Tibial nerve (tissue), 4 donors: ENCODE data around the gene TUBGCP2. TPM values are rescaled to one million over a fixed set of nuclear protein-coding genes. Genes with fewer than 3 reads are reported as not detected.

Experiments
- DNase-seq, 2 donors: peaks; one replicate each; pipeline ENCODE4 v3.0.0-alpha.2; 2019; ENCODE audit warnings: low spot score in 2 of 2
- H3K27ac ChIP-seq, 4 donors: fragments of 200-600 bp; sonication (generic) in 3 of 4; one replicate each; pipeline ENCODE4 v1.5.1; 2017 to 2019; ENCODE audit warnings: mild to moderate bottlenecking in 1 of 4
- H3K27me3 ChIP-seq, 2 donors: fragments of 200-600 bp; sonication (generic) in 1 of 2; one replicate each; pipeline versions ENCODE4 v1.5.1 to v1.6.0; 2017 to 2019
- H3K36me3 ChIP-seq, 3 donors: fragments of 200-600 bp; sonication (generic); one replicate each; pipeline ENCODE4 v1.5.1; 2018 to 2019
- H3K4me1 ChIP-seq, 4 donors: fragments of 200-600 bp; sonication (generic) in 3 of 4; one replicate each; pipeline ENCODE4 v1.5.1; 2017 to 2019
- H3K4me3 ChIP-seq, 4 donors: fragments of 200-600 bp; sonication (generic) in 3 of 4; one replicate each; pipeline ENCODE4 v1.5.1; 2017 to 2019; ENCODE audit warnings: mild to moderate bottlenecking in 1 of 4, moderate library complexity in 1 of 4
- H3K9me3 ChIP-seq, 4 donors: fragments of 200-600 bp; sonication (generic) in 3 of 4; one replicate each; pipeline ENCODE4 v1.5.1; 2017 to 2019
- CTCF ChIP-seq, 5 experiments: fragments of 200-600 bp in 3 of 5; fragments of 450-650 bp in 2 of 5; sonication (generic) in 3 of 5; IDR thresholded peaks; one replicate each; pipeline ENCODE4 v1.5.1; 2016 to 2019; ENCODE audit warnings: antibody characterized with exemption in 5 of 5, mild to moderate bottlenecking in 3 of 5, moderate library complexity in 2 of 5
- EP300 ChIP-seq, 2 donors: sonication (generic); formaldehyde crosslinking; IDR thresholded peaks; one replicate each; pipeline ENCODE4 v1.6.1; 2017; ENCODE audit warnings: antibody characterized with exemption in 2 of 2, mild to moderate bottlenecking in 1 of 2
- POLR2A ChIP-seq, 2 donors: fragments of 450-650 bp; IDR thresholded peaks; one replicate each; pipeline ENCODE4 v1.6.1; 2017; ENCODE audit warnings: antibody characterized with exemption in 2 of 2, mild to moderate bottlenecking in 2 of 2, moderate library complexity in 2 of 2
- WGBS, 2 donors: methylation state at CpG; one replicate each; pipeline ENCODE4 v1.1.5; 2018; 5-methylcytosine and 5-hydroxymethylcytosine counted together
- total RNA-seq, 4 donors: library from RNA; depleted of rRNA; stranded (reverse); fragments of >200 nt; gene quantifications; one replicate each; pipeline ENCODE4 v1.1.0, GENCODE V29; 2016

TUBGCP2 gene
- total RNA-seq, 4 donors from 2014 or later = 35.8 to 73.5 (median 45.7) TPM

- 45 to 67% methylated on average over 16 of the region's 28 CpGs for WGBS, 2 donors
- Histone ChIP-seq H3K9me3 (no peaks in the 10 kb centered on the region), H3K4me1 (no peaks in the 10 kb centered on the region), H3K4me3 (no peak overlapping the region), H3K27me3 (peaks cover 0 to 36% of the 10 kb centered on the region in 2 donors), H3K27ac (no peak overlapping the region), H3K36me3 (no peaks in the 10 kb centered on the region)
- no peak for TF ChIP-seq POLR2A (IDR thresholded peaks at IDR 0.05)
- TF ChIP-seq CTCF (IDR thresholded peaks at IDR 0.05) = no peak
- no peak for TF ChIP-seq EP300 (IDR thresholded peaks at IDR 0.05)
- DNase-seq = no peak
Observed at GRCh38 chr10:133251388-133252222, 57.1 kb downstream of the TUBGCP2 start.

GRCh38 chr10:133249975-133250754, 58.5 kb downstream of the TUBGCP2 start:
- Histone ChIP-seq H3K27me3 (peaks cover 0 to 50% of the 10 kb centered on the region in 2 donors), H3K27ac (no peak overlapping the region), H3K36me3 (no peaks in the 10 kb centered on the region), H3K9me3 (no peaks in the 10 kb centered on the region), H3K4me3 (no peak overlapping the region), H3K4me1 (no peaks in the 10 kb centered on the region)
- no peak for TF ChIP-seq CTCF (IDR thresholded peaks at IDR 0.05)
- TF ChIP-seq POLR2A (IDR thresholded peaks at IDR 0.05) = no peak
- no peak for TF ChIP-seq EP300 (IDR thresholded peaks at IDR 0.05)
- DNase-seq = no peak
- 41 to 49% methylated on average over 11 of the region's 11 CpGs for WGBS, 2 donors

DNA sequence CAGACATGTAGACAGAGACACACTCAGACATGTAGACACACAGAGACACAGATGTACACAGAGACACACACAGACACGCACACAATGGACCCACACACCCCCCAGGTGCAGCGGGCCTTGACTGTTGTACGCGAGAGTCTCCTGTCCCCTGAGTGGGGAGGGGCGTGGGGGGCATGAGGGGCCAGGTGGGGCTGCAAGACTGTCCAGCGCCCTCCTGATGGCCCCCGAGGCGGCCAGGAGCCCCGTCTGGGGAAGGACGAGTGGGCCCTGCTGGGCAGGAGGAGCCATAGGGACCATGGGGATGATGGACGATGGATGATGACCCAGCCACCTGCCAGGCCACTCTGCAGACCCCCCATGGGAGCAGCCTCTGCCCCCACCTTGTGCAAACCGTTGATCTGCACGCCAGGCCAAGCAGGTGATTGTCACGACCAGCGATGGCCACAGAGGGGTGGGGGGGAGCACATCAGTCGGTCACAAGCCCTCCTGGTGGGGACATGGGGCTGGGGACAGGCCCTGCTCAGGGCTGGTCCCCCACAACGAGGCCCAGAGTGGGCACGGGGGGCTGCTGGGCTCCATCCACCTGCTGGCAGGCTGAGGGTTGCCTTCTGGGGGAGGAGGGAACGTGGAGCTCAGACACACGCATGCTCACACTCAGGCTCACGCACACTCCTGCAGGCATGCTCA, 59.4 kb downstream of the TUBGCP2 start:
- no peak for TF ChIP-seq CTCF (IDR thresholded peaks at IDR 0.05)
- no peak for TF ChIP-seq POLR2A (IDR thresholded peaks at IDR 0.05)
- TF ChIP-seq EP300 (IDR thresholded peaks at IDR 0.05) = no peak
- Histone ChIP-seq H3K36me3 (no peaks in the 10 kb centered on the region), H3K27ac (no peak overlapping the region), H3K4me3 (no peak overlapping the region), H3K27me3 (peaks cover 0 to 59% of the 10 kb centered on the region in 2 donors), H3K9me3 (no peaks in the 10 kb centered on the region), H3K4me1 (no peaks in the 10 kb centered on the region)
- WGBS, 2 donors = 68 to 70% methylated on average over 8 to 13 of the region's 21 CpGs
- no peak for DNase-seq

DNA sequence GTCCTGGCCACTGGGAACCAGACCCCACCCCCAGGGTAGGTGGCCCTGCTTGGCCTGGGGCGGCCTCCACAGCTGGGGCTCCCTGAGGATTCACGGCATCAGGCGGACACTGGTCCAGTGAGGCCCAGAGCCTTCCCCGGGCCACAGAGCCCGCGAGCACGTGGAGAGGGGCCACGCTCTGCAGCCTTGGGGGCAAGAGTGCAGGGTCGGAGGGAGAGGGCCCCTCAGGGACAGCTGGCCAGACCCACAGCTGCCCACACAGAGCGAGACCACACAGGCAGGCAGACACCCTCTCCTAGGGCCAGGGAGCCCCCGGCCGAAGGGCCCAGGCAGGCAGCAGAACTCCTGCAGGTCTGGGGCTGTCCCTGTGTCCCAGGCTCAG, 60.3 kb downstream of the TUBGCP2 start:
- no peak for TF ChIP-seq POLR2A (IDR thresholded peaks at IDR 0.05)
- TF ChIP-seq EP300 (IDR thresholded peaks at IDR 0.05) = no peak
- no peak for TF ChIP-seq CTCF (IDR thresholded peaks at IDR 0.05)
- Histone ChIP-seq H3K27ac (no peak overlapping the region), H3K36me3 (no peaks in the 10 kb centered on the region), H3K4me1 (no peaks in the 10 kb centered on the region), H3K27me3 (peaks cover 0 to 64% of the 10 kb centered on the region in 2 donors), H3K9me3 (no peaks in the 10 kb centered on the region), H3K4me3 (no peak overlapping the region)
- 83% methylated on average over 7 of the region's 12 CpGs; no CpG with 5 or more reads in 1 of the 2 donors for WGBS, 2 donors
- no peak for DNase-seq
